GM19468 (cell line): ENCODE results near the gene MT1A.

Source experiments
- ATAC-seq: cut with Tn5 transposase; IDR thresholded peaks from one replicate; pipeline ENCODE4 v1.9.1; 2021; ENCODE audit warnings: mild to moderate bottlenecking, moderate library complexity, moderate number of reproducible peaks; ENCODE audit not compliant: unreplicated experiment; ENCODE audit errors: extremely low read depth

Gene MT1A

DNA sequence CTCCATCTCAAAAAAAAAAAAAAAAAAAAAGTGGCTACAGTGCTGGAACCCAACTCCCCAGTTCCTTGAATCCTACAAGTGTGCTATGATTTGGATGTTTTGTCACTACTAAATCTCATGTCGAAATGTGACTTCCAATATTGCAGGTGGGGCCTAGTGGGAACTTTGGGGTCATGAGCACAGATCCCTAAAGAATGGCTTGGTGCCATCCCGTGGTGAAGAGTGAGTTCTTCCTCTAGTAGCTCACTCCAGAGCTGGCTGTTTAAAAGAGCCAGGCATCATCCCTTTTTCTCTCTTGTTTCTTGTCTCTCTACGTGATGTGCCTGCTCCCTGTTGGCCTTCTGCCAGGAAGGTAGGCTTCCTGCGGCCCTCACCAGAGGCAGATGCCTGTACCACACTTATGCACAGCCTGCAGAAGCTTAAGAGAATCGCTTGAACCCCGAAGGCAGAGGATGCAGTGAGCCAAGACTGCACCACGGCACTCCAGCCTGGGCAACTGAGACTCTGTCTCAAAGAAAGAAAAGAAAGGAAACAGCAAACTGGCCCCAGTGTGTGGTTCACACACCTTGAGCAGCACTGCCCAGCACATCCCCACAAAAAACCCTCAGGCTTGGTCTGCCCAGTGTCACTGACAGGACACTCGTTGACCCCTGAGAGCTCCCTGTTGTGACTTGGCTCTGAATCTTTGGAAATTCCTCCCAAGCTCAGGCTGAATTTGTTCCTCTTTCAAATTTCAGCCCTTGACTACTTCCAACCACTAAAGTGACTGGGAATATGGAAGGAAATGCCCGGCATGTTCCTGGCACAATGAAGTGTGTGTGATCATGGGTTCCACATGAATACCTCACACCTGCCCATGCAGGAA is 9.7 kb upstream of the MT1A start:
- ATAC-seq = no peak

DNA sequence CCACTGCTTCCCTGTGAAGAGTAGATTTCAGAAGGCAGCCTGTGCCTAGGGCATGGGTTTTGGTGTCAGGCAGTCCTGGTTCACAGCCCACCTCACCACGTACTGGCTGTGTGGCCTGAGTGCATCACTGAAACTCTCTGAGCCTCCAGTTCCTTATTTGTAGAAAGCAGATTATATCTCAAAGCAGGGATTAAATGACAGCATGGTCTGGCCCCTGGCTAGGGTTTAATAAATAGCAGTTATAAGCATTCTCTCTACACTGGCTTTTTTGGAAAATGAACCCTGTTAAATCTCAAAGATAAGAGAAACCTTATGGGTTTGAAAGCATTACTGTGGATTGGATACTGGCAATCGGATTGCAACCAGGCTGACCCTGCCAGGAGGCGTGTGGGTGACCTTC is 8.9 kb upstream of the MT1A start:
- no peak for ATAC-seq

- ATAC-seq = peak; percentile 56
Measured at GRCh38 chr16:56630134-56630533, 8.3 kb upstream of the MT1A start.

DNA sequence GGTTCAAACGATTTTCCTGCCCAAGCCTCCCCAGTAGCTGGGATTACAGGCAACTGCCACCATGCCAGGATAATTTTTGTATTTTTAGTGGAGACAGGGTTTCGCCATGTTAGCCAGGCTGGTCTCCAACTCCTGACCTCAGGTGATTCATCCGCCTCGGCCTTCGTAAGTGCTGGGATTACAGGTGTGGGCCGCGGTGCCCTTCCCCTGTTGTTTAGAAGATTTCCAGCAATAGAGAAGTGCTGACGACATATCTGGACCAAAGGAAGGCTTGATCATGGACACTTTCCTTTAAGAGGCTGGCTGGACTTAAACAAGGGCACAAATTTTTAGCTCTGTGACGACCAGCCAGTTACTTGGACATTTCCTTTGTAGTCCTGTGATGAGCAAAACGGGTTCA is 7.3 kb upstream of the MT1A start:
- ATAC-seq = no peak

GRCh38 chr16:56631832-56632155 is 6.7 kb upstream of the MT1A start:
- no peak for ATAC-seq

GRCh38 chr16:56632156-56632847 is 6.2 kb upstream of the MT1A start, which contains the start of gene MT1M:
MT1M (plus strand) TSS chr16:56632659; CDS start chr16:56632732, 73 bp downstream.
- ATAC-seq = no peak

DNA sequence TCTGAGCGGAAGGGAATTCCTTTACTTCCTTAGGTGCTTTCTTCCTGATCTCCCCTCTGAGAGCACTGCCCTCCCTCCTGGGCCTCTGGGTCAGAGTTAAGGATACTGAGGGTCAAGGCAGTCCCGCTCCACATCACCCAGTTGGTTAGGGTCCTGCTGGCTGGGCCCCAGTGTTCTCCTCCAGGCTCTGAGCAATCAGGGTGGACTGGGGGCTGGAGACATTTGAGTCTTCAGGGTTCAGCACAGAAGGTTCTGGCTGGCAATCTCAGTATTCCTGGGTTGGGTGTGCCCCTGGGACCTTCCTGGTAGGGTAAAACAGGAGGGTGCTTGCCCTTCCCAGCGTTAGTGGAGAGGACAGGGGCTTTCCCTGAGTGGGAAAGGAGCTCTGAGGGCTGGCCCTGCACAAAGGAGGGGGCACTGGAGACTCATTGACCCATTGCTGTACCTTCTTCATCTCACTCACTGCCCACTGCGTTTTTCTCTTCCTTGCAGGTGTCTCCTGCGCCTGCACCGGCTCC is 5.6 kb upstream of the MT1A start:
- no peak for ATAC-seq

GRCh38 chr16:56633535-56633934 is 4.9 kb upstream of the MT1A start:
- ATAC-seq = no peak

DNA sequence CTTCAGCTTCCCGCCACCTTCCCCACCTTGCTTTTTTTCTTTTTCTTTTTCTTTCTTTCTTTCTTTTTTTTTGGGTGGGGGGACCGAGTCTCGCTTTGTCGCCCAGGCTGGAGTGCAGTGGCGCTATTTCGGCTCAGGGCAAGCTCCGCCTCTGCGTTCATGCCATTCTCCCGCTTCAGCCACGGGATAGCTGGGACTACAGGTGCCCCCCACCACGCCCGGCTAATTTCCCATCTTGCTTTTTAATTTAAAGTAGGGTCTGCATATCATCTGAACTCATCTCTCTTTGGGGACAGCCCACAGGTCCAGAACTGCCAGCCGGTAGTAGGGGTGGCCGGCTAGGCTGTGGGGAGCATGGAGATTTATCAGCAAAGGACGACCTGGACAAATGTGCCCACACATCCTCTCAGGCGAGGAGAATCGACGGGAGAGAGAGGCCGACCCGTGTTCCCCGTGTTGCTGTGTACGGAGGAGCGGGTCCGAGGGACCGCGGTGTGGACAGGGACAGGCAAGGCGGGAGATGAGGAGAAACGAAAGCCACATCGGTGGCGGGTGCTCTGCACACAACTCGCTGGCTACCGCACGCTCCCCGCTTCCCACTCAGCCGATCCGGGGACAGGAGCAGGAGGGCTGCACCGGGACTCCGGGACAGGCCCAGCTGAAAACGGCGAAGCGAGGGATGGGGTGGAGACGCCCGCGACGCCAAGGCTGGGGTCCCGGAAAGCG is 3.6 kb upstream of the MT1A start:
- ATAC-seq = no peak

DNA sequence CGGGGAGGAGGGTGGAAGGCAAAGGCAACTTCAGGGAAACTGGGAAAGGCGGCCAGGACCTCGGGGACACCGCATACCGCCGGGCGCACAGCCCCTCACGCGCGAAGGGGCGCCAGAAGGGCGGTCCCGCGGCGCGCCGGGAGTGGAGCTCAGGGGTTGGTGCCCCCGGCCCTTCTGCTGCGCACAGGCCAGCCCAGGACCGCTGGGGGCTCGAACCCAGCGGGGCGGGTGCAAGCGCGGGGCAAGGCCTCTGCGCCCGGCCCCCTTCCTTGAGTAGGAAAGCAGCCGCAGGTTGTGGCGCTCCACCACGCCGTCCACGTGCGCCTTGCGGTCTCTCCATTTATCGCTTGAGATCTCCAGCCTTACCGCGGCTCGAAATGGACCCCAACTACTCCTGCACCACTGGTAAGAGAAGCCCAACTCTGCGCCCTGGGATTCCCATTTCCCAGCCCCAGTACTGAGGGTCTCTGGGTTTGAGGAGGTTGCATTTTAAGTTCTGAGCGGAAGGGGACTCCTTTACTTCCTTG is 3.0 kb upstream of the MT1A start:
- ATAC-seq = no peak

DNA sequence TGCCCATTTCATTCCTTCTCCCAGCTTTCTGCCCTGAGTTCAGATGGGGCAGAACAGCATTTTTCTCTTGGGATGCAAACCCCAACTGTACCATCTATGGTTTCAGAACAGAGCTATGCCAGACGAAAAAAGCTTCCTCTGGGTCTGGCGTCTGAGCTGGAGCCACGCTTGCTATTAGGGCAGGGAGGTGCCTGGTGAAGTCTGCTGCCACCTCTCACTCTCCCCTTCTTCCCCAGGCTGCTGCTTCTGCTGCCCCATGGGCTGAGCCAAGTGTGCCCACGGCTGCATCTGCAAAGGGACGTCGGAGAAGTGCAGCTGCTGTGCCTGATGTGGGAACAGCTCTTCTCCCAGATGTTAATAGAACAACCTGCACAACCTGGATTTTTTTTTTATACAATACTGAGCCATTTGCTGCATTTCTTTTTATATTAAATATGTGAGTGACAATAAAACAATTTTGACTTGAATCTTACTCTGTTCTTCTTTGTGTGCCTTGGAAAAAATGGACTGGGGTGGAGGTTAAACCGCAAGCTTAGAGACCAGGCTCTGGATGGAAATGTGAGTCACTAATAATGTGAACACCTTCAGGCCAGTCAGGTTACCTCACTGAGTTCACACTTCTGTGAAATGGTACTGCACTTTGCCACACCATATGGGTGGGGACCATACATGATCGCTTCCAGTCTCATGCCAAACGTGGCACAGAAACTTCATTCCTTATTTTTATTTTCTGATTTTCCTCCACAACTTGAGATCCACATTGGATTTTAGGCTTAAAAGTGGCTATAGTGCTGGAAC is 1.7 kb upstream of the MT1A start:
- no peak for ATAC-seq

DNA sequence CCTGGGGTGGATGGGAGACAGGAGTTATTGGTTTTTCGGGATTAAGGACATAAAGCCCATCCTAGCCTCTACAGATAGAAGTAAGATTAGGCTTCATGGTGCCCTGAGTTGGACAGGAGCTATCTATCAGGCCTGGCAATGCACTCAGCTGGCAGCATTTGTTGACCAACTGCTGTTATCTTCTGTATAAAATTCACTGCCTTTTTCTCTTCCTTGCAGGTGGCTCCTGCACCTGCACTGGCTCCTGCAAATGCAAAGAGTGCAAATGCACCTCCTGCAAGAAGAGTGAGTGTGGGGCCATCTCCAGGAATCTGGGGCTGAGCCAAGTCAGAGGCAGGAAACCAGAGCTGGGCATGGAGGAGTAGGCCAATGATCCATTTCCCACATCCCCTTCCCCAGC is 579 bp downstream of the MT1A start:
- ATAC-seq = no peak

- ATAC-seq = no peak
Measured at GRCh38 chr16:56640076-56640475, 1.6 kb downstream of the MT1A start.

- no peak for ATAC-seq
Measured at GRCh38 chr16:56641166-56641565, 2.7 kb downstream of the MT1A start.

- no peak for ATAC-seq
Measured at GRCh38 chr16:56643080-56643778, 4.8 kb downstream of the MT1A start.

DNA sequence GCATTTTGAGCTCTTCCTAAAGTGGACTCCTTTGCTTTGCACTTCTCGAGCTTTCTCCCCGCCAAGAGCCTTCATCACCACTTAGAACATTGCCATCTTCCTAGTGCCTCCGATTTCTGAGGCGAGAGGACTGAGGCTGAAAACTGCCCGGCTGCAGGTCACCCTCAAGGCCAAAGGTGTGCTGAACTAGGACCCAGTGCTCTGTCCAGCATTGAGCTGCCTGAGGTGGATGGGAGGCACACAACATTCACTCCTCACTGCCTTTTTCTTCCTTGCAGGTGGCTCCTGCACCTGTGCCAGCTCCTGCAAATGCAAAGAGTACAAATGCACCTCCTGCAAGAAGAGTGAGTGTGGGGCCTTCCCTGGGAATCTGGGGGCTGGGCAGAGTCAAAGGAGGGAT is 5.4 kb downstream of the MT1A start:
- no peak for ATAC-seq

- ATAC-seq = no peak
Measured at GRCh38 chr16:56645311-56645710, 6.8 kb downstream of the MT1A start.

GRCh38 chr16:56645838-56646237 is 7.4 kb downstream of the MT1A start:
- ATAC-seq = no peak
